ENCODE data around the gene SMIM28. TPM values are rescaled to one million over a fixed set of nuclear protein-coding genes. Genes with fewer than 3 reads are reported as not detected.

The SMIM28 gene
- total RNA-seq, 1 donor from 2014 or later: not detected

- TF ChIP-seq CTCF (IDR thresholded peaks at IDR 0.05): no peak
- no peaks in the 10 kb centered on the region for H3K36me3 Mint-ChIP-seq (ENCODE audit: unreplicated experiment)
- no peaks in the 10 kb centered on the region for H3K9me3 Mint-ChIP-seq (ENCODE audit: unreplicated experiment)
- peaks cover 26% of the 10 kb centered on the region for H3K27me3 Mint-ChIP-seq (ENCODE audit: unreplicated experiment)
- H3K4me3 Mint-ChIP-seq (ENCODE audit: unreplicated experiment): no peak overlapping the region
- DNase-seq (ENCODE audit: extremely low spot score, unreplicated experiment): no peak
- no peak overlapping the region for H3K27ac Mint-ChIP-seq (ENCODE audit: unreplicated experiment)
- no peaks in the 10 kb centered on the region for H3K4me1 Mint-ChIP-seq (ENCODE audit: unreplicated experiment)
Measured at GRCh38 chr6:138389551-138389950, 11.8 kb downstream of the SMIM28 start.

GRCh38 chr6:138393871-138394783, 16.4 kb downstream of the SMIM28 start:
- Mint-ChIP-seq H3K9me3 (ENCODE audit: unreplicated experiment) (no peaks in the 10 kb centered on the region), H3K27me3 (ENCODE audit: unreplicated experiment) (peaks cover 14% of the 10 kb centered on the region), H3K4me3 (ENCODE audit: unreplicated experiment) (no peak overlapping the region), H3K4me1 (ENCODE audit: unreplicated experiment) (no peaks in the 10 kb centered on the region), H3K36me3 (ENCODE audit: unreplicated experiment) (no peaks in the 10 kb centered on the region), H3K27ac (ENCODE audit: unreplicated experiment) (no peak overlapping the region)
- DNase-seq (ENCODE audit: extremely low spot score, unreplicated experiment): no peak
- no peak for TF ChIP-seq CTCF (IDR thresholded peaks at IDR 0.05)

- no peak overlapping the region for H3K27ac Mint-ChIP-seq (ENCODE audit: unreplicated experiment)
- peaks cover 2% of the 10 kb centered on the region for H3K27me3 Mint-ChIP-seq (ENCODE audit: unreplicated experiment)
- H3K4me3 Mint-ChIP-seq (ENCODE audit: unreplicated experiment): no peak overlapping the region
- TF ChIP-seq CTCF (IDR thresholded peaks at IDR 0.05): no peak
- no peaks in the 10 kb centered on the region for H3K9me3 Mint-ChIP-seq (ENCODE audit: unreplicated experiment)
- H3K36me3 Mint-ChIP-seq (ENCODE audit: unreplicated experiment): no peaks in the 10 kb centered on the region
- no peaks in the 10 kb centered on the region for H3K4me1 Mint-ChIP-seq (ENCODE audit: unreplicated experiment)
- DNase-seq (ENCODE audit: extremely low spot score, unreplicated experiment): no peak
Measured at GRCh38 chr6:138396709-138397108, 19.0 kb downstream of the SMIM28 start.

- H3K9me3 Mint-ChIP-seq (ENCODE audit: unreplicated experiment): no peaks in the 10 kb centered on the region
- H3K4me3 Mint-ChIP-seq (ENCODE audit: unreplicated experiment): no peak overlapping the region
- TF ChIP-seq CTCF (IDR thresholded peaks at IDR 0.05): no peak
- H3K36me3 Mint-ChIP-seq (ENCODE audit: unreplicated experiment): no peaks in the 10 kb centered on the region
- H3K27ac Mint-ChIP-seq (ENCODE audit: unreplicated experiment): no peak overlapping the region
- H3K4me1 Mint-ChIP-seq (ENCODE audit: unreplicated experiment): no peaks in the 10 kb centered on the region
- no peak for DNase-seq (ENCODE audit: extremely low spot score, unreplicated experiment)
- no peaks in the 10 kb centered on the region for H3K27me3 Mint-ChIP-seq (ENCODE audit: unreplicated experiment)
Measured at GRCh38 chr6:138397128-138398122, 19.7 kb downstream of the SMIM28 start.
